ENCODE data around the gene PITPNM1. TPM values are rescaled to one million over a fixed set of nuclear protein-coding genes. Genes with fewer than 3 reads are reported as not detected.

Gene PITPNM1
- total and polyA plus RNA-seq, 2 of the 13 experiments (the other 11 are each of a cell fraction or from before 2014, with no cell fraction given): 8.2 to 8.5 TPM

- peak; percentile 65 for TF ChIP-seq YY1 (IDR thresholded peaks at IDR 0.05; ENCODE audit: insufficient read depth, insufficient replicate concordance, low read depth, low read length)
- peak; percentile 98 for TF ChIP-seq HNRNPL (IDR thresholded peaks at IDR 0.05; ENCODE audit: low read depth, low read length)
- TF ChIP-seq ZNF383 (CRISPR knock-in tag; IDR thresholded peaks at IDR 0.05; ENCODE audit: borderline replicate concordance): 0 out of 2 replicates have a peak, but pooled peaks have one; percentile 62
- TF ChIP-seq ZNF782 (CRISPR knock-in tag; IDR thresholded peaks at IDR 0.05; ENCODE audit: borderline replicate concordance): peak; percentile 47; the same call in 1 of the 2 replicates
- TF ChIP-seq MTA1 (CRISPR knock-in tag; IDR thresholded peaks at IDR 0.05; ENCODE audit: borderline replicate concordance): no peak
- TF ChIP-seq ATF7 (IDR thresholded peaks at IDR 0.05): no peak
- TF ChIP-seq ATF7 (CRISPR knock-in tag; IDR thresholded peaks at IDR 0.05): no peak
- TF ChIP-seq, protein P1, sequence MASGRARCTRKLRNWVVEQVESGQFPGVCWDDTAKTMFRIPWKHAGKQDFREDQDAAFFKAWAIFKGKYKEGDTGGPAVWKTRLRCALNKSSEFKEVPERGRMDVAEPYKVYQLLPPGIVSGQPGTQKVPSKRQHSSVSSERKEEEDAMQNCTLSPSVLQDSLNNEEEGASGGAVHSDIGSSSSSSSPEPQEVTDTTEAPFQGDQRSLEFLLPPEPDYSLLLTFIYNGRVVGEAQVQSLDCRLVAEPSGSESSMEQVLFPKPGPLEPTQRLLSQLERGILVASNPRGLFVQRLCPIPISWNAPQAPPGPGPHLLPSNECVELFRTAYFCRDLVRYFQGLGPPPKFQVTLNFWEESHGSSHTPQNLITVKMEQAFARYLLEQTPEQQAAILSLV (CRISPR knock-in tag; IDR thresholded peaks at IDR 0.05; ENCODE audit: borderline replicate concordance): peak; percentile 71; the same call in 1 of the 2 replicates
- TF ChIP-seq HNF4G (IDR thresholded peaks at IDR 0.05; ENCODE audit: borderline replicate concordance, low read depth, low read length): no peak
- TF ChIP-seq HNF4G (CRISPR knock-in tag; IDR thresholded peaks at IDR 0.05; ENCODE audit: borderline replicate concordance, low read depth): no peak
- TF ChIP-seq ZNF737 (CRISPR knock-in tag; IDR thresholded peaks at IDR 0.05; ENCODE audit: borderline replicate concordance): no peak
- TF ChIP-seq ZNF607 (CRISPR knock-in tag; IDR thresholded peaks at IDR 0.05; ENCODE audit: borderline replicate concordance): 0 out of 2 replicates have a peak, but pooled peaks have one; percentile 60
- TF ChIP-seq SP4 (CRISPR knock-in tag; IDR thresholded peaks at IDR 0.05): peak; percentile 36; the same call in 1 of the 2 replicates
- no peak for TF ChIP-seq ZBTB49 (CRISPR knock-in tag; IDR thresholded peaks at IDR 0.05; ENCODE audit: borderline replicate concordance)
- TF ChIP-seq BCL6 (CRISPR knock-in tag; IDR thresholded peaks at IDR 0.05): 0 out of 2 replicates have a peak, but pooled peaks have one; percentile 14
- TF ChIP-seq ZNF275 (CRISPR knock-in tag; IDR thresholded peaks at IDR 0.05; ENCODE audit: borderline replicate concordance): no peak
- TF ChIP-seq ZNF792 (CRISPR knock-in tag; IDR thresholded peaks at IDR 0.05): 0 out of 2 replicates have a peak, but pooled peaks have one; percentile 22
- peak; percentile 18; the same call in 1 of the 2 replicates for TF ChIP-seq SP5 (CRISPR knock-in tag; IDR thresholded peaks at IDR 0.05; ENCODE audit: borderline replicate concordance, low read depth)
- no peak for TF ChIP-seq NFRKB (IDR thresholded peaks at IDR 0.05)
- TF ChIP-seq RXRB (CRISPR knock-in tag; IDR thresholded peaks at IDR 0.05; ENCODE audit: borderline replicate concordance): peak; percentile 54; the same call in 1 of the 2 replicates
- TF ChIP-seq SMAD9 (CRISPR knock-in tag; IDR thresholded peaks at IDR 0.05): peak; percentile 41; the same call in 1 of the 2 replicates
- TF ChIP-seq THAP9 (CRISPR knock-in tag; IDR thresholded peaks at IDR 0.05; ENCODE audit: borderline replicate concordance): peak; percentile 63; the same call in 1 of the 2 replicates
These were observed 638 bp upstream of the PITPNM1 start (continued) for GRCh38 chr11:67505605-67506396.

Measured in HepG2 (cell line).